Esophagus muscularis mucosa (tissue), 4 donors: ENCODE data around the gene NNT.

Source experiments
- CTCF ChIP-seq, 3 experiments: fragments of 200-600 bp in 2 of 3; fragments of 450-650 bp in 1 of 3; sonication (generic) in 2 of 3; IDR thresholded peaks; one replicate each; pipeline ENCODE4 v1.5.1; 2017 to 2019; ENCODE audit warnings: antibody characterized with exemption in 3 of 3, mild to moderate bottlenecking in 2 of 3, moderate library complexity in 1 of 3
- EP300 ChIP-seq: sonication (generic); formaldehyde crosslinking; IDR thresholded peaks from one replicate; pipeline ENCODE4 v1.6.1; 2017; ENCODE audit warnings: antibody characterized with exemption
- POLR2A ChIP-seq: fragments of 450-650 bp; IDR thresholded peaks from one replicate; pipeline ENCODE4 v1.6.1; 2017; ENCODE audit warnings: antibody characterized with exemption, moderate library complexity, mild to moderate bottlenecking, low read depth
- POLR2AphosphoS5 ChIP-seq, 2 donors: sonication (generic); formaldehyde crosslinking; IDR thresholded peaks; one replicate each; pipeline ENCODE4 v1.6.1; 2017; ENCODE audit warnings: antibody characterized with exemption in 2 of 2

- TF ChIP-seq CTCF (IDR thresholded peaks at IDR 0.05) (no peak), EP300 (no peak), POLR2AphosphoS5 (IDR thresholded peaks at IDR 0.05) (no peak), POLR2A (no peak)
Observed at GRCh38 chr5:43571237-43571636, 31.7 kb upstream of the NNT start.
